HUES48 (cell line): ENCODE measurements around the gene TTC28.

Experiments
- H3K27ac ChIP-seq: one replicate; pipeline ENCODE4 v1.7.0; 2013; ENCODE audit warnings: low read depth, low read length, inconsistent platforms
- H3K27me3 ChIP-seq: 2 replicates; pipeline ENCODE4 v1.6.1; 2013; ENCODE audit warnings: mild to moderate bottlenecking, low read length; ENCODE audit not compliant: control insufficient read depth, insufficient read depth
- H3K36me3 ChIP-seq: 2 replicates; pipeline ENCODE4 v1.6.1; 2013; ENCODE audit warnings: low read length; ENCODE audit not compliant: control insufficient read depth, insufficient read depth
- H3K4me1 ChIP-seq: 2 replicates; pipeline ENCODE4 v1.6.1; 2013; ENCODE audit warnings: mild to moderate bottlenecking, low read length; ENCODE audit not compliant: control insufficient read depth, insufficient read depth
- H3K4me3 ChIP-seq: 2 replicates; pipeline ENCODE4 v1.5.1; 2013; ENCODE audit warnings: mild to moderate bottlenecking, low read depth, low read length
- H3K9ac ChIP-seq: 2 replicates; pipeline ENCODE4 v1.6.1; 2013; ENCODE audit warnings: mild to moderate bottlenecking, low read depth, low read length, moderate library complexity
- H3K9me3 ChIP-seq: 2 replicates; pipeline ENCODE4 v1.6.1; 2013; ENCODE audit warnings: low read length; ENCODE audit not compliant: control insufficient read depth, insufficient read depth

The TTC28 gene

DNA sequence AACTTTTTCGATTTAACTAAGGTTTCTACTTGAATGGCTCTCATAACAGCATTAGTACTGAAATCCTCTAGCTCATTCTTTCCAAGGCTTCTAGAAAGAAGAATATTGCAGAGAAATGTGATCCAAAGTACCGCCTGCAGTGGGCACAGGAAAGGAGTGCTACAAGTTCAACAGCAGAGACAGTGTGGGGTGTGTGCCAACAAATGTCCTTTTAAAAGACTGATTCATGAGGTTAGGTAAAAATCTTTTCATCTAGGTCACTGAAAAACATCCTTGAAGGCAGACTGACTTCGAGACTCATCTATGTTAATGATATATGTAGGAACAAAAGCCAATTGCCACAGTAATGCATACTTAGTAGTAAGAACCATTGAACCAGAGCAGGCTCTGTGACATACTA is 411.5 kb downstream of the TTC28 start:
- Histone ChIP-seq H3K27me3 (no peaks in the 10 kb centered on the region), H3K9ac (no peak overlapping the region), H3K27ac (no peak overlapping the region), H3K4me3 (no peak overlapping the region), H3K36me3 (no peaks in the 10 kb centered on the region), H3K4me1 (peaks cover 8% of the 10 kb centered on the region), H3K9me3 (no peaks in the 10 kb centered on the region)

GRCh38 chr22:28260619-28261018 is 419.0 kb downstream of the TTC28 start:
- Histone ChIP-seq H3K27ac (no peak overlapping the region), H3K4me3 (no peak overlapping the region), H3K9ac (no peak overlapping the region), H3K36me3 (no peaks in the 10 kb centered on the region), H3K27me3 (no peaks in the 10 kb centered on the region), H3K4me1 (no peaks in the 10 kb centered on the region), H3K9me3 (no peaks in the 10 kb centered on the region)

DNA sequence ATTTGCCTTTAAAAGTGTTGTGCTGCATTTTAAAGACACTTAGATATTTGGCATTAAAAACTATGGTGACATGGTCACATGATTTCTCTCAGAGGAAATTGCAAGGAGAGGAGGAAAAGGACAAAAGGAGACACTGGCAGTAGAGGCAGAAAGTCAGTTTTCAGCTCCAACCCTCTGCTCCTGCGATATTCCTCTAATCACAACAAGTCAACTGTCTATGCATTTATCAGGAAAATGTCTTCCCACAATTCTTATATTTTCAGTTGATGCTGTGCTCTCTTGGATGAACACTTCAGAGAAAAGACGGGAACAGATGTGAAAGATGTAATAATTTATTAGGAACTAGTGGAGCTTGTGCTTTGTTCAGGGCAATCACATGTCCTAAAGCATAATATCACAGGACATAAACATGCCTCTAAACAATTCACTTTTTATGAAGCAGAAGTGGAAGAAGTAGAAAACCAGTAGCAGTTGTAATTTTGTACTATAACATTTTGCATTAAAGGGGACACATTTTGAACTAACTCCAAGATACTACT is 419.8 kb downstream of the TTC28 start:
- Histone ChIP-seq H3K27ac (no peak overlapping the region), H3K4me1 (no peaks in the 10 kb centered on the region), H3K36me3 (no peaks in the 10 kb centered on the region), H3K9me3 (no peaks in the 10 kb centered on the region), H3K9ac (no peak overlapping the region), H3K4me3 (no peak overlapping the region), H3K27me3 (no peaks in the 10 kb centered on the region)

GRCh38 chr22:28254396-28254795 is 425.2 kb downstream of the TTC28 start:
- Histone ChIP-seq H3K9me3 (no peaks in the 10 kb centered on the region), H3K4me1 (no peaks in the 10 kb centered on the region), H3K27ac (no peak overlapping the region), H3K36me3 (no peaks in the 10 kb centered on the region), H3K27me3 (peaks cover 23% of the 10 kb centered on the region), H3K4me3 (no peak overlapping the region), H3K9ac (no peak overlapping the region)

GRCh38 chr22:28252539-28252938 is 427.1 kb downstream of the TTC28 start:
- Histone ChIP-seq H3K9me3 (no peaks in the 10 kb centered on the region), H3K4me3 (no peak overlapping the region), H3K36me3 (no peaks in the 10 kb centered on the region), H3K27ac (no peak overlapping the region), H3K4me1 (peaks cover 10% of the 10 kb centered on the region), H3K27me3 (peaks cover 42% of the 10 kb centered on the region), H3K9ac (no peak overlapping the region)

- Histone ChIP-seq H3K27ac (no peak overlapping the region), H3K27me3 (peaks cover 65% of the 10 kb centered on the region), H3K36me3 (no peaks in the 10 kb centered on the region), H3K9ac (no peak overlapping the region), H3K9me3 (no peaks in the 10 kb centered on the region), H3K4me1 (peaks cover 27% of the 10 kb centered on the region), H3K4me3 (no peak overlapping the region)
Observed at GRCh38 chr22:28250036-28250695, 429.5 kb downstream of the TTC28 start.

- H3K9ac ChIP-seq, result no peak overlapping the region
- H3K27ac ChIP-seq, result no peak overlapping the region
- H3K9me3 ChIP-seq, result no peaks in the 10 kb centered on the region
- H3K36me3 ChIP-seq, result no peaks in the 10 kb centered on the region
- H3K27me3 ChIP-seq, result peaks cover 71% of the 10 kb centered on the region
- peaks cover 27% of the 10 kb centered on the region for H3K4me1 ChIP-seq
- no peak overlapping the region for H3K4me3 ChIP-seq
Observed at GRCh38 chr22:28249402-28249801, 430.2 kb downstream of the TTC28 start.

- Histone ChIP-seq H3K9ac (no peak overlapping the region), H3K4me3 (no peak overlapping the region), H3K4me1 (peaks cover 27% of the 10 kb centered on the region), H3K9me3 (no peaks in the 10 kb centered on the region), H3K27me3 (peaks cover 71% of the 10 kb centered on the region), H3K27ac (no peak overlapping the region), H3K36me3 (no peaks in the 10 kb centered on the region)
Observed at GRCh38 chr22:28247667-28248363, 431.8 kb downstream of the TTC28 start.

DNA sequence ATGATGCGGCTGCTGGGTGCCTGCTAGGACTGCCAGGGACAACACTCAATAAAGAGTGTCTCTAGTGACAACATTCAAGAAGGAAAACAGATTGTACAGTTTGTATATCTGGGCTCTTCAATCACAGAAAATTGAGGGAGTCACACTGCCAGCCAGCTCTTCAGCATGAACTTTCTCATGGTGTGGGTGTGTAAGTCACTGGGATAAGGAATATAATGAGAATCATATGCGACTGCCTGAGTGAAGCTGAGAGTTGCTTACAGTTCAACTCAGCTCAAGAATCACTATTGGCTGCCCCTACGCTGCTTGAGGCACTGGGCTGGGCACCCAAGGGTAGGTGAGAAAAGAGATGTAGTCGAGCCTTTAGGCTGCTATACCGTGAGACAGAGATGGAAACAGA is 432.5 kb downstream of the TTC28 start:
- Histone ChIP-seq H3K9me3 (no peaks in the 10 kb centered on the region), H3K36me3 (no peaks in the 10 kb centered on the region), H3K27me3 (peaks cover 71% of the 10 kb centered on the region), H3K4me3 (no peak overlapping the region), H3K4me1 (peaks cover 27% of the 10 kb centered on the region), H3K27ac (no peak overlapping the region), H3K9ac (no peak overlapping the region)

- H3K27me3 ChIP-seq, result peaks cover 68% of the 10 kb centered on the region
- H3K36me3 ChIP-seq, result no peaks in the 10 kb centered on the region
- H3K4me1 ChIP-seq, result peaks cover 27% of the 10 kb centered on the region
- H3K9ac ChIP-seq, result no peak overlapping the region
- no peak overlapping the region for H3K4me3 ChIP-seq
- no peaks in the 10 kb centered on the region for H3K9me3 ChIP-seq
- H3K27ac ChIP-seq, result no peak overlapping the region
Observed at GRCh38 chr22:28246397-28246796, 433.2 kb downstream of the TTC28 start.

DNA sequence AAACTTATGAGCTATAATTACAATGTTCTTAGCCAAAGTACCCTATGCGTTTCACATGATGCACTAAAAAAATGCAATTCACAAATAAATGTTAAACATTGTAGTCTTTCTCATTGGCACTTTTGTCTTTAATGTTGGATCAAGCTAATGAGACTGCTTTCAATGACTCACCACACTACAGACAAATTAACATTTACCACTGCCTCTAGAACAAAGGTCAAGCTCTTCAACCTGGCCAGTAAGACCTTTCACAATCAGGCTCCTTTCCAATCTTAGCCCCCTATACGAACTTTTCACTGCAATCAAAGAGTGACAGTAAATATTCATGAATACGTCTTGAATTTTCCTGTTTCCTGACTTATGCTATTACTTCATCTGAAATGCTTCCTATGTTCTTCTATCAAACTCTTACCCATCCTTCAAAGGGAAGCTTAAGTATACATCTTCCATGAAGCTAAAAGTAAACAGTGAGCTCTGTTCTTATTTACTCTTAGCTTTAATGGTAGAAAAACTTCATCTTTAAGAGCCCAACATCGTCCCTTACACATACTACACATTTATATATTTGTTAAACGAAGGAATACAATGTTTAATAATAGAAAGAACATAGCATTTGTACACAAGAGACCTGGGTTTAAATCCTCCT is 433.9 kb downstream of the TTC28 start:
- Histone ChIP-seq H3K9ac (no peak overlapping the region), H3K4me3 (no peak overlapping the region), H3K27ac (no peak overlapping the region), H3K27me3 (peaks cover 61% of the 10 kb centered on the region), H3K36me3 (no peaks in the 10 kb centered on the region), H3K4me1 (peaks cover 27% of the 10 kb centered on the region), H3K9me3 (no peaks in the 10 kb centered on the region)
